Brain microvascular endothelial cell (primary cell): ENCODE measurements around the gene FCN3.

Experiments used
- DNase-seq: peaks from one replicate; pipeline ENCODE4 v3.0.0-alpha.2; 2020
- H3K27ac ChIP-seq: fragments of 250-450 bp; sonication (Bioruptor Pico); 2 replicates; pipeline ENCODE4 v1.5.1; 2020; ENCODE audit warnings: mild to moderate bottlenecking, moderate library complexity
- H3K27me3 ChIP-seq: fragments of 250-450 bp; sonication (Bioruptor Pico); replicated peaks from 2 replicates; pipeline ENCODE4 v1.5.1; 2020; ENCODE audit warnings: mild to moderate bottlenecking
- H3K36me3 ChIP-seq: fragments of 250-450 bp; sonication (Bioruptor Pico); replicated peaks from 2 replicates; pipeline ENCODE4 v1.5.1; 2020; ENCODE audit warnings: mild to moderate bottlenecking
- H3K4me3 ChIP-seq: 2 replicates; pipeline ENCODE4 v1.5.1; 2011; ENCODE audit warnings: low read depth, mild to moderate bottlenecking, control low read depth, low read length, moderate library complexity
- in situ Hi-C: cut with HindIII; loops from 2 replicates; pipeline ENCODE4 v1.10.0; 2017; ENCODE audit warnings: low sequenced_read_pairs, low pct_ligation_motif_present
- TF ChIP-seq, protein P1 (sequence below): IDR thresholded peaks from 2 replicates; pipeline ENCODE4 v1.5.1; 2011; ENCODE audit warnings: low read depth, mild to moderate bottlenecking, moderate library complexity, low read length, control low read depth, inconsistent platforms; ENCODE audit errors: missing control alignments

The FCN3 gene

DNA sequence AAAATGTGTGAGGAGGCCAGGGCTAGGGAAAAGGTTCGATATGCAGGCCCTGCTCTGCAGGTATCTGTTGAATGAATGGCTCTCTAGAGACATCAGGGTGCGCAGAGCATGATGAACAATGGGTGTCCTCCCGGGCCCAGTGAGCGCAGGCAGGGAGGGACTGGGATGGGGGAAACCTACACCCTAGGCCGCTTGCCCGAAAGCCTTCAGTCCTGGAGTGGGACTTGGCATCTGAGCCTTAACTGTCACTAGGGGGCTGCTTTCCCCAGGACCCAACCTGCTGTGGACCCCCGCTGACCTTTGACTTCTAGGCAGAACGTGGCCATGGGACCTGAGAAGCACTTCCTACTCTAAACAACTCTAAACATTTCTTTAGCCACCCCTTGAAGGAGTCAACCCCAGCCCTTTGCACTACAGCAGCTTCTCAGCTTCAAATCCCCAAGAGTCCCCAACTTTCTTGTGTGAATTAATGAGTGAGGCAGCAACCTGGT lies 7.4 kb downstream of the FCN3 start:
- H3K36me3 ChIP-seq, result no peaks in the 10 kb centered on the region
- H3K4me3 ChIP-seq, result peak overlapping the region; percentile 74
- no peaks in the 10 kb centered on the region for H3K27me3 ChIP-seq
- no peak overlapping the region for H3K27ac ChIP-seq
- TF ChIP-seq, protein P1, sequence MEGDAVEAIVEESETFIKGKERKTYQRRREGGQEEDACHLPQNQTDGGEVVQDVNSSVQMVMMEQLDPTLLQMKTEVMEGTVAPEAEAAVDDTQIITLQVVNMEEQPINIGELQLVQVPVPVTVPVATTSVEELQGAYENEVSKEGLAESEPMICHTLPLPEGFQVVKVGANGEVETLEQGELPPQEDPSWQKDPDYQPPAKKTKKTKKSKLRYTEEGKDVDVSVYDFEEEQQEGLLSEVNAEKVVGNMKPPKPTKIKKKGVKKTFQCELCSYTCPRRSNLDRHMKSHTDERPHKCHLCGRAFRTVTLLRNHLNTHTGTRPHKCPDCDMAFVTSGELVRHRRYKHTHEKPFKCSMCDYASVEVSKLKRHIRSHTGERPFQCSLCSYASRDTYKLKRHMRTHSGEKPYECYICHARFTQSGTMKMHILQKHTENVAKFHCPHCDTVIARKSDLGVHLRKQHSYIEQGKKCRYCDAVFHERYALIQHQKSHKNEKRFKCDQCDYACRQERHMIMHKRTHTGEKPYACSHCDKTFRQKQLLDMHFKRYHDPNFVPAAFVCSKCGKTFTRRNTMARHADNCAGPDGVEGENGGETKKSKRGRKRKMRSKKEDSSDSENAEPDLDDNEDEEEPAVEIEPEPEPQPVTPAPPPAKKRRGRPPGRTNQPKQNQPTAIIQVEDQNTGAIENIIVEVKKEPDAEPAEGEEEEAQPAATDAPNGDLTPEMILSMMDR, result no peak
- no peak for DNase-seq
- in situ Hi-C loops, result no loop called here

DNA sequence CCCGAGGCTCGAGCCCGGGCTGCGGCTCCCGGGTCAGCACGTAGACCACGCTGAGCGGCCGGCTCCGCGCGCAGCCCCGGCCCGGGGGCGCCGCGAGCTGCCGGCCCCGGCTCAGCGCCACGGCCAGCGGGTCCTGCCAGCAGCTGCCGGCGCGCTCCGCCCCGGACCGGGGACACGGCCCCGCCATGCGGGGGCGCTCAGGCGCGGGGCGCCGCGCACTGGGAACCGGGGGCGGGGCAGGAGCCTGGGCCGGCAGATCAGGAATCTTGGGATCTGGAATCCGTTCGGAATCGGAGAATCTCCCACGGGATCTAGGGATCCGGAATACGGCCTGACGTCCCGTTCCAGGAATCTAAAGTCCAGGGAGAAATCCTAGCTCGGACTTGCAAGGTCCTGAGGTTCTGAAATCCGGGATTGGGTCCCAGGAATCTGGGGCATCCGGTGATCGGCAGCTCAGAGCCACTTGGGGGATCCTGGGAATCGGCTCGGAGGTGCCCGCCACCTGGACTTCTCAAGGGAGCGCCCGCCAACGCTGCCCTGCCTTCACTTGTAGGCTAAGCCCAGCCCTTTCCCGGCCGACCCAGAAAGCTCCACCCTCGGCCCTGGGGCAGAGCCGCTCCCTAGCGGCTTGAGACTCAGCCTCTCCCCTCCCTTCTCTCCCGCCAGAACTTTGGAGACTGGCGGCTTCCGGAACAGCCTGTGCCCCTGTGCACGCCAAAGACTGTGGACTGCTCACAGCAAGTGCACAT lies 8.0 kb downstream of the FCN3 start, which contains the start of gene MAP3K6:
MAP3K6 (minus strand) TSS at position 551 of the 749 bp plus-strand sequence; CDS start at position 187, 364 bp downstream.
- Histone ChIP-seq H3K27me3 (no peaks in the 10 kb centered on the region), H3K27ac (peak within 1 kb of the TSS; percentile 80), H3K4me3 (peak within 1 kb of the TSS; percentile 74), H3K36me3 (no peaks in the 10 kb centered on the region)
- peak; percentile 57 for DNase-seq
- TF ChIP-seq, protein P1, result peak; percentile 27
- in situ Hi-C loops, result no loop called here

DNA sequence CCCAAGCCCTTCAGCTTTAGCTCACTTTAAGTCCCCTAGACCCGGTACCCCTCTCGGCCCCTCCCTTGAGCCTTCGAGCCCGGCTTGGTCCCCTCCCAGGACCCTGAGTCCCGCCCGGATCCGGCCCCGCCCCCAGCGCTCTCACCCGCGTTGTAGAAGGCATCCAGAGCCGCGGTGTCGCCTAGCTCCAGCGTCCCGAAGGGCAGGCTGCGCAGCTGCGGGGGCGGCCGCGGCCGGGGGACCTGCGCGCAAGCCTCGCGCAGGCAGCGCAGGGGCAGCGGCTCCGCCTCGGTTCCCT lies 8.6 kb downstream of the FCN3 start:
- Histone ChIP-seq H3K36me3 (peaks cover 1% of the 10 kb centered on the region), H3K27ac (peak overlapping the region; percentile 80), H3K27me3 (no peaks in the 10 kb centered on the region), H3K4me3 (peak overlapping the region; percentile 74)
- TF ChIP-seq, protein P1, result no peak
- in situ Hi-C loops, result no loop called here
- peak; percentile 70 for DNase-seq

DNA sequence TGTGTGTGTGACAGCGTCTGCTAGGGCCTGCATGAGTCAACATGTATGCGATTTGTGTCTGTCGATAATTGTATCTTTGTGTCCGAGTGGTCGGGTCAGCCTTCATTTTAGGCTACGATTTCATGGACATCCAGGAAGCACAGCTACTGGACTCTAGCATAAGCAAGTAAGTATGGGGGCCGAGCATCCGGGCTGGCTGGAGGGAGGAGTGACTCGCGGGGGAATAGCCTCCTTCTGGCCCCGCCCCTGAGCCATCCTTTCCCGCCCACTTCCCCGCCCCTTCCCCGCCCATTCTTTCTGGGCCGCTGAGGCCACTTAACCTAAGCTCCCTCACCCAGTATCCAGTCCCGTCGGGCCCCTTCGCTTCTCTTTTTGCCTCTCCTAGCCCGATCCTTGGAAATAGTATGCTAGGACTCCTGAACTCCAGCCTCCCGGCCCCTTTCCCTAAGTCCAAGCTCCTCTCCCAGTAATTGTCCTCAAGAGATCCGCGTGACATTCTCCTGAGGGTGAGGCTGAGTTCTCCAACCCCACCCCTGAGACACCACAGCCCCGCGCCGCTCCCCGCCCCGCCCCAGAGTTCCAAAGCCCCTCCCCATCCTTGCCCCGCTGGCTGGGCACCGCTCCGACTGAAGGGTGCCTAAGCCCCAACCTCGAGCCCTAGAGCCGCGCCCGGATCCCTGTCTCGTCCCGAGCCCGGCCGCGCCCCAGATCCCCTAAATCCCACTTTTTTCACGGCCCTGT lies 9.1 kb downstream of the FCN3 start:
- TF ChIP-seq, protein P1, result no peak
- Histone ChIP-seq H3K27me3 (no peaks in the 10 kb centered on the region), H3K27ac (peak overlapping the region; percentile 80), H3K36me3 (peaks cover 3% of the 10 kb centered on the region), H3K4me3 (peak overlapping the region; percentile 74)
- in situ Hi-C loops, result no loop called here
- peak; percentile 84 for DNase-seq

DNA sequence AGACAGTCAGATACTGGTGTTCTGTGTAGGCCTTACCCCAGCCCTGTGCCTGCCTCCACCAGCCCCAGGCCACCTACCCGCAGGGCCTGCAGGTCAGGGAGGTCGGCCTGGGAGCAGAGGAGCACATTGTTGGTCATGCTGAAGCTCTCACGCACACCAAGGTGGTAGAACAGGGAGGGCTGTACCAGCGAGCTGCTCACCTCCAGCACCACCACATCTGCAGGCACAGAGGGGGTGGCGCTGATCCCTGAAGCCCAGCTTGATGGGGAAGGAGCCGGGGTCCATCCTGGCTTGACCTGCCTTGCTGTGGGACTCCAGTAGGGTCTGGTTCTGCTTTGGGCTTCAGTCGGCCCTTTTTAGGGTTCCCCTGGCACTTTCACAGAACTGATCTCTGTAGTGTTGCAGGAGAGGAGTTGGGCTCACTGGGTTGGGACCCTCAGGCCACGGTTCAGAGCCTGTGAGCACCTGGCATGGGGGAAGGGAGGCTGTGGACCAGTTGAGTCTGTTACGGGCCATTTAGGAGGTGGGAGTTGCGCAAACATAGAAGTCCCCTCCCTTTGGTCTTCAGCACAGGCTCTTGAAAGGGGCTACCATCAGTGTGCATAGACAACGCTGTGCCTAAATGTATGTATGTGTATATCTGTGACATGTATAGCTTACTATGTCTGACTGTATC lies 9.8 kb downstream of the FCN3 start:
- H3K4me3 ChIP-seq, result peak overlapping the region; percentile 35
- H3K27me3 ChIP-seq, result no peaks in the 10 kb centered on the region
- in situ Hi-C loops, result no loop called here
- peaks cover 3% of the 10 kb centered on the region for H3K36me3 ChIP-seq
- TF ChIP-seq, protein P1, result no peak
- H3K27ac ChIP-seq, result no peak overlapping the region
- no peak for DNase-seq
